ENCODE data around the gene GPR162.

- TF ChIP-seq, protein P1, sequence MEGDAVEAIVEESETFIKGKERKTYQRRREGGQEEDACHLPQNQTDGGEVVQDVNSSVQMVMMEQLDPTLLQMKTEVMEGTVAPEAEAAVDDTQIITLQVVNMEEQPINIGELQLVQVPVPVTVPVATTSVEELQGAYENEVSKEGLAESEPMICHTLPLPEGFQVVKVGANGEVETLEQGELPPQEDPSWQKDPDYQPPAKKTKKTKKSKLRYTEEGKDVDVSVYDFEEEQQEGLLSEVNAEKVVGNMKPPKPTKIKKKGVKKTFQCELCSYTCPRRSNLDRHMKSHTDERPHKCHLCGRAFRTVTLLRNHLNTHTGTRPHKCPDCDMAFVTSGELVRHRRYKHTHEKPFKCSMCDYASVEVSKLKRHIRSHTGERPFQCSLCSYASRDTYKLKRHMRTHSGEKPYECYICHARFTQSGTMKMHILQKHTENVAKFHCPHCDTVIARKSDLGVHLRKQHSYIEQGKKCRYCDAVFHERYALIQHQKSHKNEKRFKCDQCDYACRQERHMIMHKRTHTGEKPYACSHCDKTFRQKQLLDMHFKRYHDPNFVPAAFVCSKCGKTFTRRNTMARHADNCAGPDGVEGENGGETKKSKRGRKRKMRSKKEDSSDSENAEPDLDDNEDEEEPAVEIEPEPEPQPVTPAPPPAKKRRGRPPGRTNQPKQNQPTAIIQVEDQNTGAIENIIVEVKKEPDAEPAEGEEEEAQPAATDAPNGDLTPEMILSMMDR (IDR thresholded peaks at IDR 0.05) = no peak
- no peak for TF ChIP-seq POLR2A (IDR thresholded peaks at IDR 0.05; ENCODE audit: low read depth)
These were observed 36.9 kb upstream of the GPR162 start for GRCh38 chr12:6784761-6785160.

Data from esophagus muscularis mucosa (tissue), 3 donors.